Lung (tissue), 12 donors: Measurements from ENCODE around the gene OR8D4. TPM values are rescaled to one million over a fixed set of nuclear protein-coding genes. Genes with fewer than 3 reads are reported as not detected.
"Not testable (repeated sequence)": the region's sequence is repeated elsewhere in the genome, so short reads cannot be mapped to it uniquely, and the experiment has no call there.

Experiments
- ATAC-seq: fragments of 200-7000 bp; cut with Tn5 transposase; one replicate; pipeline ENCODE4 v1.9.1; 2020; ENCODE audit warnings: moderate number of reproducible peaks; ENCODE audit not compliant: insufficient read depth, low FRiP score
- DNase-seq, 3 donors: peaks; one replicate each; pipeline ENCODE4 v3.0.0-alpha.2; 2013 to 2017
- H3K27ac ChIP-seq, 2 donors: one replicate each; pipeline ENCODE4 v1.5.1; 2013; ENCODE audit warnings: mild to moderate bottlenecking in 2 of 2, moderate library complexity in 2 of 2, control low read depth in 1 of 2, inconsistent platforms in 1 of 2, low read depth in 1 of 2, low read length in 1 of 2
- H3K27me3 ChIP-seq, 3 donors: one replicate each; pipeline ENCODE4 v1.5.1; 2013; ENCODE audit warnings: low read length in 2 of 3; ENCODE audit not compliant: control insufficient read depth in 3 of 3, insufficient read depth in 3 of 3
- H3K36me3 ChIP-seq, 4 donors: one replicate each; pipeline ENCODE4 v1.5.1; 2013; ENCODE audit warnings: low read length in 4 of 4, mild to moderate bottlenecking in 1 of 4, moderate library complexity in 1 of 4; ENCODE audit not compliant: control insufficient read depth in 4 of 4, insufficient read depth in 4 of 4
- H3K4me1 ChIP-seq, 5 donors: one replicate each; pipeline ENCODE4 v1.5.1; 2013; ENCODE audit warnings: low read length in 5 of 5, mild to moderate bottlenecking in 2 of 5, moderate library complexity in 1 of 5; ENCODE audit not compliant: control insufficient read depth in 5 of 5, insufficient read depth in 5 of 5
- H3K4me3 ChIP-seq: one replicate; pipeline ENCODE4 v1.5.1; 2013; ENCODE audit warnings: mild to moderate bottlenecking, control low read depth, moderate library complexity
- H3K9ac ChIP-seq, 2 donors: one replicate each; pipeline ENCODE4 v1.5.1; 2013; ENCODE audit warnings: low read length in 2 of 2, control low read depth in 1 of 2; ENCODE audit not compliant: insufficient read depth in 1 of 2
- H3K9me3 ChIP-seq, 4 donors: one replicate each; pipeline ENCODE4 v1.5.1; 2013; ENCODE audit warnings: low read length in 3 of 4, mild to moderate bottlenecking in 1 of 4, moderate library complexity in 1 of 4; ENCODE audit not compliant: control insufficient read depth in 4 of 4, insufficient read depth in 3 of 4
- CTCF ChIP-seq: IDR thresholded peaks from 2 replicates; pipeline ENCODE4 v1.5.1; 2012; ENCODE audit warnings: mild to moderate bottlenecking; ENCODE audit errors: control extremely low read depth, extremely low read depth
- WGBS, 2 donors: extraction: QIAGEN DNeasy Blood & Tissue Kit; methylation state at CpG; one replicate each; pipeline ENCODE4 v1.1.7; 2013; 5-methylcytosine and 5-hydroxymethylcytosine counted together
- polyA plus RNA-seq, 2 donors: library from polyadenylated mRNA; stranded (reverse); fragments of 200-250 nt; gene quantifications; one replicate each; pipeline ENCODE4 v1.2.1, GENCODE V29; 2013
- total RNA-seq, 2 donors: library from RNA; depleted of rRNA in 1 of 2; stranded (reverse); fragments of >200 nt in 1 of 2; gene quantifications; one replicate each; pipeline ENCODE4 v1.2.1, GENCODE V29; 2014 to 2021
- donor health status: control.
- donor health status: control.
- donor health status: Bipolar disorder and iron deficiency.
- donor health status: healthy.
- donor health status: DM: yes; HTN: yes; CAD: no.

OR8D4 gene
- total and polyA plus RNA-seq, 4 donors: not detected

GRCh38 chr11:123859731-123860130 is 42.2 kb upstream of the OR8D4 start:
- no peak overlapping the region for H3K27ac ChIP-seq
- ATAC-seq: no peak
- no peaks in the 10 kb centered on the region for H3K9me3 ChIP-seq
- no peak for TF ChIP-seq CTCF
- H3K36me3 ChIP-seq: no peaks in the 10 kb centered on the region
- DNase-seq: no peak
- 40 to 56% methylated on average over 2 of the region's 2 CpGs for WGBS, 2 donors
- H3K9ac ChIP-seq: no peak overlapping the region
- no peaks in the 10 kb centered on the region for H3K4me1 ChIP-seq
- H3K27me3 ChIP-seq: no peaks in the 10 kb centered on the region
- no peak overlapping the region for H3K4me3 ChIP-seq

GRCh38 chr11:123865293-123865692 is 36.7 kb upstream of the OR8D4 start:
- not testable (repeated sequence) for H3K4me1 ChIP-seq, ATAC-seq, H3K27me3 ChIP-seq, H3K27ac ChIP-seq, H3K4me3 ChIP-seq, DNase-seq, H3K36me3 ChIP-seq, H3K9me3 ChIP-seq, H3K9ac ChIP-seq
- 47 to 57% methylated on average over 7 of the region's 7 CpGs for WGBS, 2 donors

GRCh38 chr11:123867795-123868194 is 34.2 kb upstream of the OR8D4 start:
- not testable (repeated sequence) for H3K27me3 ChIP-seq, H3K4me3 ChIP-seq, H3K27ac ChIP-seq, H3K9ac ChIP-seq, DNase-seq, H3K4me1 ChIP-seq, H3K36me3 ChIP-seq, H3K9me3 ChIP-seq, ATAC-seq
- 76 to 90% methylated on average over 9 of the region's 9 CpGs for WGBS, 2 donors

GRCh38 chr11:123880912-123881311 is 21.1 kb upstream of the OR8D4 start:
- no peak for TF ChIP-seq CTCF
- ATAC-seq: no peak
- no peak for DNase-seq

GRCh38 chr11:123885570-123885969 is 16.4 kb upstream of the OR8D4 start, which contains the start of gene TMEM225:
Gene TMEM225, minus strand, starts transcription at chr11:123885670. Its CDS starts 245 bp downstream, at chr11:123885425.
- no peak for ATAC-seq
- no peak for DNase-seq
- H3K27me3 ChIP-seq: no peaks in the 10 kb centered on the region
- H3K4me1 ChIP-seq: no peaks in the 10 kb centered on the region
- no peak for TF ChIP-seq CTCF
- H3K27ac ChIP-seq: no peak within 1 kb of the TSS
- H3K36me3 ChIP-seq: no peaks in the 10 kb centered on the region
- 81 to 83% methylated on average over 3 of the region's 3 CpGs for WGBS, 2 donors
- H3K9me3 ChIP-seq: peaks cover 0 to 3% (median under 1%) of the 10 kb centered on the region in 4 donors
- no peak within 1 kb of the TSS for H3K4me3 ChIP-seq
- no peak within 1 kb of the TSS for H3K9ac ChIP-seq

More at GRCh38 chr11:123880912-123881311, 21.1 kb upstream of the OR8D4 start:
- no peaks in the 10 kb centered on the region for H3K4me1 ChIP-seq
- H3K27ac ChIP-seq: no peak overlapping the region
- no peak overlapping the region for H3K9ac ChIP-seq
- no peaks in the 10 kb centered on the region for H3K27me3 ChIP-seq
- WGBS, 2 donors: 93 to 95% methylated on average over 4 of the region's 4 CpGs
- no peak overlapping the region for H3K4me3 ChIP-seq
- H3K36me3 ChIP-seq: no peaks in the 10 kb centered on the region
- H3K9me3 ChIP-seq: peaks cover 0 to 2% (median 0%) of the 10 kb centered on the region in 4 donors
